MG63 (cell line): ENCODE measurements around the gene TGM3. TPM values are rescaled to one million over a fixed set of nuclear protein-coding genes. Genes with fewer than 3 reads are reported as not detected.

Experiments
- DNase-seq: peaks from one replicate; pipeline ENCODE4 v3.0.0-alpha.2; 2020
- H3K27me3 ChIP-seq: fragments of 250-450 bp; sonication (Bioruptor Pico); 2 replicates; pipeline ENCODE4 v1.5.1; 2020; ENCODE audit warnings: mild to moderate bottlenecking, moderate library complexity
- H3K36me3 ChIP-seq: fragments of 250-450 bp; sonication (Bioruptor Pico); 2 replicates; pipeline ENCODE4 v1.5.1; 2020; ENCODE audit warnings: mild to moderate bottlenecking, moderate library complexity
- H3K4me3 ChIP-seq: fragments of 250-450 bp; sonication (Bioruptor Pico); 2 replicates; pipeline ENCODE4 v1.5.1; 2020; ENCODE audit warnings: mild to moderate bottlenecking, moderate library complexity
- H3K9me3 ChIP-seq: fragments of 250-450 bp; sonication (Bioruptor Pico); 2 replicates; pipeline ENCODE4 v1.5.1; 2020; ENCODE audit warnings: mild to moderate bottlenecking, moderate library complexity
- total RNA-seq: library from RNA; depleted of rRNA; stranded (reverse); fragments of >200 nt; shearing (Covaris generic); gene quantifications from 2 replicates; pipeline ENCODE4 v1.2.3, GENCODE V29; 2014; ENCODE audit warnings: low replicate concordance

The TGM3 gene
- total RNA-seq, 1 experiment from 2014 or later: not detected

GRCh38 chr20:2341336-2341735, 45.5 kb downstream of the TGM3 start:
- Histone ChIP-seq H3K9me3 (no peaks in the 10 kb centered on the region), H3K36me3 (no peaks in the 10 kb centered on the region), H3K27me3 (no peaks in the 10 kb centered on the region), H3K4me3 (no peak overlapping the region)
- DNase-seq: no peak

GRCh38 chr20:2342243-2342642, 46.4 kb downstream of the TGM3 start:
- H3K9me3 ChIP-seq: no peaks in the 10 kb centered on the region
- no peak overlapping the region for H3K4me3 ChIP-seq
- DNase-seq: no peak
- no peaks in the 10 kb centered on the region for H3K27me3 ChIP-seq
- no peaks in the 10 kb centered on the region for H3K36me3 ChIP-seq

DNA sequence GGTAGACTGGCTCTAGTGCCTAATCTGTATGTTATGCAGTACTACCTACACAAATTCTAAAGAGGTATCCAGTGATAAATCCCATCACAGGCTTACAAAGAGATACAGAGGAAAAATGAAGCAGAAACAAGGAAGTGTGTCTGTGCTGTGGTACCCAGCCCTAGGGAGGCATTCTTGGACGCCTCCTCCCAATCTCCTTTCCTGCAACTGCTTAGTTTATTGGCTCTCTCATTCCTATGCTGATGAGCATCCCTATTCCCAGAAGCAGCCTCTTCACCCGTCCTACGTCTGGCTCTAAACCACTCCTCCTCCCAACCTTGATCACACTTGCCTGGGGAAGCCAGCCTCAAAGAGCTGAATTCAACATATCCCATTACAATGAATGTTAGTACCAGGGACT, 50.4 kb downstream of the TGM3 start:
- no peak for DNase-seq
- Histone ChIP-seq H3K4me3 (no peak overlapping the region), H3K27me3 (no peaks in the 10 kb centered on the region), H3K9me3 (no peaks in the 10 kb centered on the region), H3K36me3 (no peaks in the 10 kb centered on the region)

DNA sequence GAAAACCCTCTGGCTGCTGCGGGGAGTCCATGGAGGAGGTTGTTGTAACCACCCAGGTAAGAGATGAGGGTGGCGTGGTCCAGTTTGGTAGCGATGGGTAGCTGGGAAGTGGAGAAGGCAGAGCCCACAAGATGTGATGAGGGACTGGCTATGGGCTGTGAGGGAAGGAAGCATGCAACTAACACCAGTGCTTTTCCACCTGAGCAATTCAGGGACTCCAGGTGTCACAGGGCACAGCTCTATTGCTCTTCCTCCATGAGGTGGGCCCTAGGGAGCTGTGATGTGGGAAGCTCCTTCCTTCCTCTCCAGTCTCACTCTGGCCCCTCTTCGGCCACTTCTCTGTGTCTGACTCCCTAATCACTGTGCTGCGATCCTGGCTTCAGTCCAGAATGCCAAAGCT, 52.5 kb downstream of the TGM3 start:
- Histone ChIP-seq H3K27me3 (no peaks in the 10 kb centered on the region), H3K9me3 (no peaks in the 10 kb centered on the region), H3K4me3 (no peak overlapping the region), H3K36me3 (no peaks in the 10 kb centered on the region)
- no peak for DNase-seq

GRCh38 chr20:2349801-2350200, 54.0 kb downstream of the TGM3 start:
- no peaks in the 10 kb centered on the region for H3K9me3 ChIP-seq
- no peak overlapping the region for H3K4me3 ChIP-seq
- no peaks in the 10 kb centered on the region for H3K36me3 ChIP-seq
- DNase-seq: no peak
- no peaks in the 10 kb centered on the region for H3K27me3 ChIP-seq

- Histone ChIP-seq H3K36me3 (no peaks in the 10 kb centered on the region), H3K4me3 (no peak overlapping the region), H3K9me3 (no peaks in the 10 kb centered on the region), H3K27me3 (no peaks in the 10 kb centered on the region)
- no peak for DNase-seq
These were observed 54.8 kb downstream of the TGM3 start for GRCh38 chr20:2350606-2351005.

- no peak for DNase-seq
- Histone ChIP-seq H3K4me3 (no peak overlapping the region), H3K36me3 (no peaks in the 10 kb centered on the region), H3K9me3 (no peaks in the 10 kb centered on the region), H3K27me3 (no peaks in the 10 kb centered on the region)
These were observed 57.4 kb downstream of the TGM3 start for GRCh38 chr20:2353231-2353630.

GRCh38 chr20:2357114-2357513, 61.3 kb downstream of the TGM3 start:
- Histone ChIP-seq H3K9me3 (peaks cover 9% of the 10 kb centered on the region), H3K4me3 (no peak overlapping the region), H3K27me3 (no peaks in the 10 kb centered on the region), H3K36me3 (no peaks in the 10 kb centered on the region)
- DNase-seq: peak; percentile 30

DNA sequence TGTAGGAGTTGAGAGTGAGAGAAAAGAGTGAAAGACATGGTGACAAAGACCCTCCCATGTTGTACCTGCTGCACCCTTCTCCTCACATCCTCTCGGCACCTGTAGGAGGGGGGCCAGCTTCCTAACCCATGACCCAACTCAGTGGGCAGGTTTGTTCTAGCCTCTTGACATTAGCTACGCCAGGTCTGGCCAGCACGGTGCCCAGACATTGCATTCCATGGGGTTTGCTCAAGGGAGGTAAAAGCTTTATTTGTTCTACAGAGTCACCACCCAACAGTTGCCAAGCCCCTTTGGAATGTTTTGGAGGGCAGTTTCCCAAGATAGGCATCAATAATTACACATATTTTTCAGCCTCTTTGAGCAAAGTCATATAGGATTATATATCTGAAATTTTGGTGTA, 62.2 kb downstream of the TGM3 start:
- peaks cover 9% of the 10 kb centered on the region for H3K9me3 ChIP-seq
- peak; percentile 59 for DNase-seq

DNA sequence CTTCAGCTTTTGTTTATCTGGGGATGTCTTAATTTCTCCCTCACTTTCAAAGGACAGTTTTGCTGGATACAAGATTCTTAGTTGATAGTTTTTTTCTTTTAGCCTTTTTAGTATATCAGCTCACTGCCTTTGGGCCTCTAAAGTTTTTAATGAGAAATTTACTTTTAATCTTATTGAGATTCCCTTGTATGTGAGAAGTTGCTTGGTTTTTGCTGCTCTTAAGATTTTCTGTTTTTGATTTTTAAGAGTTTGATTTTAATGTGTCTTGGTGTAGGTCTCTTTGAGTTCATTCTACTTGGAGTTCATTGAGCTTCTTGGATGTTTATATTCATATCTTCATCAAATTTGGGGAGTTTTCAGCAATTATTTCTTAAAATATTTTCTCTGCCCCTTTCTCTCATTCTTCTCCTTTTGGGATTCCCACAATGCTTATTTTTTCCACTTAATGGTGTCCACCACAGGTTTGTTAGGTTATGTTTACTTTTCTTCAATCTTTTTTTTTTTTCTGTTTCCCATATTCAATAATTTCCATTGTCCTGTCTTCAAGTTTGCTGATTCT, 65.3 kb downstream of the TGM3 start:
- Histone ChIP-seq H3K9me3 (peaks cover 11% of the 10 kb centered on the region), H3K36me3 (no peaks in the 10 kb centered on the region), H3K4me3 (no peak overlapping the region), H3K27me3 (no peaks in the 10 kb centered on the region)
- DNase-seq: no peak

More for the DNA sequence above, 62.2 kb downstream of the TGM3 start:
- no peaks in the 10 kb centered on the region for H3K36me3 ChIP-seq
- no peak overlapping the region for H3K4me3 ChIP-seq
- no peaks in the 10 kb centered on the region for H3K27me3 ChIP-seq

- Histone ChIP-seq H3K9me3 (peaks cover 11% of the 10 kb centered on the region), H3K36me3 (no peaks in the 10 kb centered on the region), H3K27me3 (no peaks in the 10 kb centered on the region), H3K4me3 (no peak overlapping the region)
- no peak for DNase-seq
These were observed 67.4 kb downstream of the TGM3 start for GRCh38 chr20:2363187-2363586.

DNA sequence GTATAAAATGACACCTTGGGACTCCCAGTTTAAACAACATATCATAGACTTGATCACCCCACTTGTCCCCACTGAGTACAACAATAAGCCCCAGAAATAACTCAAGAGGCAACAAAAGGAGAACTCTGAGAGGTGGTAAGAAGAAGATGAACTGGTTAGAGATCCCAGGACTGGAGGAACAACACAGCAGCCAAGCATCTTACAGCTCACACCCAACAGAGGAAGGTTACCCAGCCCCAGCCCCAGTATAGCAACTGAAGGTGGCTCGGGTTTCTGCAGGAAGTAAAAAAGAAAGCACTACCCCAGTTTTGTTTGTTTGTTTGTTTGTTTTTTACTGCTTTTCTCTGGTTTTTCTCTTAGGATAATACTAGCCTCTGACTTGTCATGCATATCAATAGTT, 67.8 kb downstream of the TGM3 start:
- DNase-seq: no peak
- Histone ChIP-seq H3K4me3 (no peak overlapping the region), H3K36me3 (no peaks in the 10 kb centered on the region), H3K9me3 (peaks cover 11% of the 10 kb centered on the region), H3K27me3 (no peaks in the 10 kb centered on the region)

DNA sequence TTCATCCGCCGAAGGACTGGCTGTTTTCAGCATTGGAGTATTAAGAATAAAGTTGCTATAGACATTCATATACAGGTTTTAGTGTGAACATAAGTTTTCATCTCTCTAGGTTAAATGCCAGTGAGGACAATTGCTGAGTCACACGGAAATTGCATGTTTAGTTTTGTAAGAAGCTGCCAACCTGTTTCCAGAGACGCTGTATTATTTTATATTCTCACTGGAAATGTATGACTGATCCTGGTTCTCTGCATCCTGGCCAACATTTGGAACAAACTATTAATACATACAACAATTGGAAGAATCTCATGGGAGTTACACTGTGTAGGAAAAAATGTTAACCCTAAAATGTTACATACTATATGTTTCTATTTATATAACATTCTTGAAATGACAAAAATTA, 68.2 kb downstream of the TGM3 start:
- Histone ChIP-seq H3K36me3 (no peaks in the 10 kb centered on the region), H3K27me3 (no peaks in the 10 kb centered on the region), H3K4me3 (no peak overlapping the region), H3K9me3 (peaks cover 9% of the 10 kb centered on the region; the same call in 1 of the 2 replicates)
- DNase-seq: peak; percentile 31

- Histone ChIP-seq H3K4me3 (no peak overlapping the region), H3K9me3 (peaks cover 7% of the 10 kb centered on the region; the same call in 1 of the 2 replicates), H3K36me3 (no peaks in the 10 kb centered on the region), H3K27me3 (no peaks in the 10 kb centered on the region)
- DNase-seq: no peak
These were observed 69.3 kb downstream of the TGM3 start for GRCh38 chr20:2365091-2365490.

DNA sequence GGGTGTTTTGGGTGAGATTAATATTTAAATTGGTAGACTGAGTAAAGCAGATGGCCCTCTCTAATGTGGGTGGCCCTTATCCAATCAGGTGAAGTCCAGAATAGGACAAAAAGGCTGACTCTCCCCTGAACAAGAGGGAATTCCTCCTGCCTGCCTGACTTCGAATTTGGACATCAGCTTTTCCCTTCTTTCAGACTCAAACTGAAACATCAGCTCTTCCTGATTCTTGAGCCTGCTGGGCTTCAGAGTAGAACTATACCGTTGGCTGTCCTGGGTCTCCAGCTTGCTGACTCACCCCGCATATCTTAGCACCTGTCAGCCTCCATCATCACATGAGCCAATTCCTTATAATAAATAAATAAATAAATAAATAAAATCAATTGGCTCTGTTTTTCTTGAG, 69.9 kb downstream of the TGM3 start:
- Histone ChIP-seq H3K4me3 (no peak overlapping the region), H3K36me3 (no peaks in the 10 kb centered on the region), H3K9me3 (peaks cover 5% of the 10 kb centered on the region; the same call in 1 of the 2 replicates), H3K27me3 (no peaks in the 10 kb centered on the region)
- DNase-seq: peak; percentile 9

GRCh38 chr20:2368621-2369020, 72.8 kb downstream of the TGM3 start:
- H3K4me3 ChIP-seq: no peak overlapping the region
- no peaks in the 10 kb centered on the region for H3K36me3 ChIP-seq
- DNase-seq: no peak
- no peaks in the 10 kb centered on the region for H3K27me3 ChIP-seq
- no peaks in the 10 kb centered on the region for H3K9me3 ChIP-seq

DNA sequence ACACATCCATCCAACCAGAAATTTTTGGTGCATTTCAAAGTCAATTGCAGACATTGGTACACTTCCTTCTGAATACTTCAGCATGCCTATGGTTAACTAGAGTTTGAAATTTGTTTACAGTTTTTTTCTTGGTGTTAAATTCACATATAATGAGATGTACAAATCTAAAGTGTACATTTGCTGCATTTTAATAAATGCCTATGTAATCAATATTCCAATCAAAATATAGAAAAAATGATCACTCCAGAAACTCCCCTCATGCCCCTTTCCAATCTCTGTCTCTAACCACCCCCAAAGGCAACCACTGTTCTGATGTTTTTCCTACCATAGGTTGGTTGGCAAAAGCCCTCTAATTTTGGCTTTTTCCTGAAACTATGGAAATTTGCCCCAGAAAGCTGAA, 77.3 kb downstream of the TGM3 start:
- Histone ChIP-seq H3K9me3 (no peaks in the 10 kb centered on the region), H3K36me3 (no peaks in the 10 kb centered on the region), H3K27me3 (no peaks in the 10 kb centered on the region), H3K4me3 (no peak overlapping the region)
- no peak for DNase-seq

DNA sequence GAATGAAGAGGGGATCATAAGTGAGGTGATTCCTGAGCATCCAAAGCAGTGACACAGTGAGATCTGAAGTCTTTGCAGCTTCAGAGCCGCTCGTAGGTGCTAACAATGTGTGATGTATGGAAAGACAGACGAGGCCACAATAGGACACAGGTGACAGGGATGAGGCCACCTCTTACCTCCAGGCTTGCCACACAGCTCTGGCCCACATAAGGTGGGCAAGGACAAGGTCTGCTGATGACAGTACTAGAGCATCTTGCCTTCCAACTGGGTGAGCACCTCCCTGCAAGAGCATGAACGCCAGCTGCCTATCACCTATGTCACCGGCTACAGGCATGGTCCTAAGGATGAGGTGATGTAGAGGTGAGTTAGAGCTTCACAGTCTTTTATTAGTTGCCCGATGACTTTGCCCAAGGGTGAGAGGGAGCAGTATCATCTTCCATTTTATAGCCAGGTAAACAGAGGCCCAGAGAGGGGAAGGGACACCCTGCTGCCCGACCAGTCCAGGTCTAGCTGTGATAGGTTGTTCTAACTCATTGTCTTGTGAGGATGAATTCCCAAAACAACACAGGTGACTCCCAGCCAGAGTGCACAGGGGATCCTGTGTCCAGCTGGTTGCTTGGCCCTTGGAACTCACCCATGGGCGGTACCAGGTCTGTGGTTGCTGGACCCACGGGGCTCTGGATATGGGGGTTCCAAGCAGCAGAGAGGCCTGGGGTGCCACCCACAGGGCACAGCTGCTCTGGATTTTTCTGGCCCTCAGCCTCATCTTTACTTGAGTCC, 78.7 kb downstream of the TGM3 start:
- no peak overlapping the region for H3K4me3 ChIP-seq
- no peaks in the 10 kb centered on the region for H3K36me3 ChIP-seq
- no peaks in the 10 kb centered on the region for H3K9me3 ChIP-seq
- H3K27me3 ChIP-seq: no peaks in the 10 kb centered on the region
- DNase-seq: no peak
